Adrenal gland (tissue), 5 donors: ENCODE measurements around the gene TTLL11.

Experiments
- POLR2A ChIP-seq, 2 donors: fragments of 450-650 bp; IDR thresholded peaks; one replicate each; pipeline ENCODE4 v1.6.1; 2017; ENCODE audit warnings: antibody characterized with exemption in 2 of 2, mild to moderate bottlenecking in 2 of 2, moderate library complexity in 1 of 2
- TF ChIP-seq, protein P1 (sequence below), 6 experiments: fragments of 450-650 bp in 4 of 6; fragments of 200-600 bp in 2 of 6; sonication (generic) in 1 of 6; IDR thresholded peaks; 1 replicate in 5 of 6; 2 replicates in 1 of 6; pipeline versions ENCODE4 v1.5.1 to v1.8.0; 2016 to 2021; ENCODE audit warnings: antibody characterized with exemption in 6 of 6, mild to moderate bottlenecking in 2 of 6, moderate library complexity in 1 of 6
- donor health status: DM: no; HTN: no; CAD: no.

DNA sequence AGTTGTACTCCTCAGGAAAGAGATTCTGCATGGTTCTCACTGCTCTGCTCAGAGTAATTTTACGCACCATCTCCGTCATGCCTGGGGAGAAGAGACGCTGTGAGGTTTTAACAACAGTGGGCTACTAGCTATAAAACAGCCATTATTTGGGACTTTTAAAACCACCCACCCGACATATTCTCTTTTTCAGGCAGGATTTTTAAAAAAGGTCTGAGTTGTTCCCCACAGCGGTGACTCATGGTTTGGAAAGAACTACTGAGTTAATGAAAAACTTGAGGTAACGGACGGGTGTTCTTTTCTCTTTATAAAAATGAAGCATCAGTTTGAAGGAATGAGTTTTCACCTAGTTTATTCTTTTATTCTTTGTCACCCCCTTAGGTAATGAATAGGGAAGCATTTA lies 61.3 kb downstream of the TTLL11 start:
- no peak for TF ChIP-seq POLR2A (IDR thresholded peaks at IDR 0.05)
- TF ChIP-seq, protein P1, sequence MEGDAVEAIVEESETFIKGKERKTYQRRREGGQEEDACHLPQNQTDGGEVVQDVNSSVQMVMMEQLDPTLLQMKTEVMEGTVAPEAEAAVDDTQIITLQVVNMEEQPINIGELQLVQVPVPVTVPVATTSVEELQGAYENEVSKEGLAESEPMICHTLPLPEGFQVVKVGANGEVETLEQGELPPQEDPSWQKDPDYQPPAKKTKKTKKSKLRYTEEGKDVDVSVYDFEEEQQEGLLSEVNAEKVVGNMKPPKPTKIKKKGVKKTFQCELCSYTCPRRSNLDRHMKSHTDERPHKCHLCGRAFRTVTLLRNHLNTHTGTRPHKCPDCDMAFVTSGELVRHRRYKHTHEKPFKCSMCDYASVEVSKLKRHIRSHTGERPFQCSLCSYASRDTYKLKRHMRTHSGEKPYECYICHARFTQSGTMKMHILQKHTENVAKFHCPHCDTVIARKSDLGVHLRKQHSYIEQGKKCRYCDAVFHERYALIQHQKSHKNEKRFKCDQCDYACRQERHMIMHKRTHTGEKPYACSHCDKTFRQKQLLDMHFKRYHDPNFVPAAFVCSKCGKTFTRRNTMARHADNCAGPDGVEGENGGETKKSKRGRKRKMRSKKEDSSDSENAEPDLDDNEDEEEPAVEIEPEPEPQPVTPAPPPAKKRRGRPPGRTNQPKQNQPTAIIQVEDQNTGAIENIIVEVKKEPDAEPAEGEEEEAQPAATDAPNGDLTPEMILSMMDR (IDR thresholded peaks at IDR 0.05) = no peak
